Smooth muscle cell (in vitro differentiated cells): ENCODE measurements around the gene GSDME. TPM values are rescaled to one million over a fixed set of nuclear protein-coding genes. Genes with fewer than 3 reads are reported as not detected.

Experiments
- DNase-seq: peaks from one replicate; lab custom pipeline; 2025; ENCODE audit not compliant: unreplicated experiment; lab: John Stamatoyannopoulos, UW
- H2AFZ ChIP-seq: fragments of 200-600 bp; sonication (generic); 2 replicates; pipeline ENCODE4 v1.6.0; 2016; ENCODE audit warnings: antibody characterized with exemption, low read depth, mild to moderate bottlenecking
- H3F3A ChIP-seq: fragments of 200-600 bp; sonication (generic); 2 replicates; pipeline ENCODE4 v1.6.0; 2017; ENCODE audit warnings: antibody characterized with exemption, low read depth
- H3K27ac ChIP-seq: fragments of 200-600 bp; sonication (generic); 2 replicates; pipeline ENCODE4 v1.5.1; 2016; ENCODE audit warnings: low read depth, mild to moderate bottlenecking
- H3K27me3 ChIP-seq: fragments of 200-600 bp; sonication (generic); 2 replicates; pipeline ENCODE4 v1.6.1; 2016; ENCODE audit warnings: low read depth, mild to moderate bottlenecking
- H3K36me3 ChIP-seq: fragments of 200-600 bp; sonication (generic); 2 replicates; pipeline ENCODE4 v1.5.1; 2016; ENCODE audit warnings: low read depth
- H3K4me1 ChIP-seq: fragments of 200-600 bp; sonication (generic); 2 replicates; pipeline ENCODE4 v1.5.1; 2016; ENCODE audit warnings: low read depth
- H3K4me2 ChIP-seq: fragments of 200-600 bp; sonication (generic); 2 replicates; pipeline ENCODE4 v1.6.0; 2016; ENCODE audit warnings: mild to moderate bottlenecking
- H3K4me3 ChIP-seq: fragments of 200-600 bp; sonication (generic); 2 replicates; pipeline ENCODE4 v1.5.1; 2016; ENCODE audit warnings: mild to moderate bottlenecking
- H3K79me2 ChIP-seq: fragments of 200-600 bp; sonication (generic); 2 replicates; pipeline ENCODE4 v1.6.0; 2016; ENCODE audit warnings: low read depth, mild to moderate bottlenecking
- H3K9ac ChIP-seq: fragments of 200-600 bp; sonication (generic); 2 replicates; pipeline ENCODE4 v1.6.0; 2016; ENCODE audit warnings: low read depth
- H3K9me3 ChIP-seq: fragments of 200-600 bp; sonication (generic); replicated peaks from 2 replicates; pipeline ENCODE4 v1.5.1; 2016; ENCODE audit warnings: low read depth
- H4K20me1 ChIP-seq: fragments of 200-600 bp; sonication (generic); 2 replicates; pipeline ENCODE4 v1.6.0; 2016; ENCODE audit warnings: low read depth
- CTCF ChIP-seq: fragments of 200-600 bp; sonication (generic); IDR thresholded peaks from 2 replicates; pipeline ENCODE4 v1.5.1; 2017; ENCODE audit warnings: borderline replicate concordance, mild to moderate bottlenecking, antibody characterized with exemption; ENCODE audit not compliant: insufficient read depth, poor library complexity, severe bottlenecking
- WGBS: methylation state at CpG from one replicate; pipeline ENCODE4 v1.1.7; 2016; ENCODE audit warnings: low lambda C conversion rate; 5-methylcytosine and 5-hydroxymethylcytosine counted together
- polyA plus RNA-seq: library from polyadenylated mRNA; unstranded; fragments of >200 nt; fragmentation: Nextera tagmentation; extraction: Ambion mirVana; gene quantifications from 2 replicates; pipeline ENCODE4 v1.2.1, GENCODE V29; 2016
- total RNA-seq: library from RNA; depleted of rRNA; stranded (reverse); fragments of >200 nt; gene quantifications from 2 replicates; pipeline ENCODE4 v1.2.3, GENCODE V29; 2014

GSDME gene
- total and polyA plus RNA-seq, 2 experiments from 2014 or later, result 14.8 to 19.6 TPM

- H3K4me3 ChIP-seq, result no peak overlapping the region
- no peaks in the 10 kb centered on the region for H4K20me1 ChIP-seq
- H2AFZ ChIP-seq, result no peak overlapping the region
- no peaks in the 10 kb centered on the region for H3F3A ChIP-seq
- no peaks in the 10 kb centered on the region for H3K27me3 ChIP-seq
- WGBS, result 56% methylated on average over 2 of the region's 2 CpGs
- H3K27ac ChIP-seq, result no peak overlapping the region
- H3K4me2 ChIP-seq, result no peak overlapping the region
- no peaks in the 10 kb centered on the region for H3K9me3 ChIP-seq
- no peaks in the 10 kb centered on the region for H3K36me3 ChIP-seq
- no peak for TF ChIP-seq CTCF
- DNase-seq, result no peak
- no peak overlapping the region for H3K9ac ChIP-seq
- no peaks in the 10 kb centered on the region for H3K4me1 ChIP-seq
- no peaks in the 10 kb centered on the region for H3K79me2 ChIP-seq
These were observed 64.7 kb downstream of the GSDME start for GRCh38 chr7:24692592-24692991.

- 97% methylated on average over 4 of the region's 4 CpGs for WGBS
- Histone ChIP-seq H3K27ac (no peak overlapping the region), H4K20me1 (no peaks in the 10 kb centered on the region), H3K9ac (no peak overlapping the region), H3K9me3 (no peaks in the 10 kb centered on the region), H3K4me3 (no peak overlapping the region), H3K79me2 (no peaks in the 10 kb centered on the region), H3K4me1 (no peaks in the 10 kb centered on the region), H3K4me2 (no peak overlapping the region), H3K27me3 (no peaks in the 10 kb centered on the region), H3F3A (no peaks in the 10 kb centered on the region), H3K36me3 (no peaks in the 10 kb centered on the region), H2AFZ (no peak overlapping the region)
- TF ChIP-seq CTCF, result no peak
- DNase-seq, result no peak
These were observed 67.0 kb downstream of the GSDME start for GRCh38 chr7:24690251-24690650.

- Histone ChIP-seq H3K9ac (no peak overlapping the region), H3K4me1 (no peaks in the 10 kb centered on the region), H3K9me3 (no peaks in the 10 kb centered on the region), H2AFZ (no peak overlapping the region), H3K27ac (no peak overlapping the region), H3K4me2 (no peak overlapping the region), H3F3A (no peaks in the 10 kb centered on the region), H3K36me3 (peaks cover 4% of the 10 kb centered on the region), H3K79me2 (no peaks in the 10 kb centered on the region), H3K27me3 (no peaks in the 10 kb centered on the region), H4K20me1 (no peaks in the 10 kb centered on the region), H3K4me3 (no peak overlapping the region)
- 89% methylated on average over 1 of the region's 1 CpG for WGBS
- no peak for DNase-seq
- TF ChIP-seq CTCF, result no peak
These were observed 71.6 kb downstream of the GSDME start for GRCh38 chr7:24685708-24686107.

GRCh38 chr7:24670782-24671181, 86.5 kb downstream of the GSDME start:
- H3K27me3 ChIP-seq, result no peaks in the 10 kb centered on the region
- no peaks in the 10 kb centered on the region for H3K36me3 ChIP-seq
- H3K4me3 ChIP-seq, result no peak overlapping the region
- no peaks in the 10 kb centered on the region for H3K4me1 ChIP-seq
- DNase-seq, result no peak
- H2AFZ ChIP-seq, result no peak overlapping the region
- no peaks in the 10 kb centered on the region for H3F3A ChIP-seq
- no peak for TF ChIP-seq CTCF
- H3K9ac ChIP-seq, result no peak overlapping the region
- no peak overlapping the region for H3K27ac ChIP-seq
- no peaks in the 10 kb centered on the region for H3K9me3 ChIP-seq
- H4K20me1 ChIP-seq, result peaks cover 5% of the 10 kb centered on the region
- H3K4me2 ChIP-seq, result no peak overlapping the region
- no peaks in the 10 kb centered on the region for H3K79me2 ChIP-seq
